NCI-H526 (cell line): ENCODE results near the gene NGEF.
"Not testable (repeated sequence)": the region's sequence is repeated elsewhere in the genome, so short reads cannot be mapped to it uniquely, and the experiment has no call there.

Source experiments
- DNase-seq, 2 experiments: peaks; one replicate each; lab custom pipeline; 2025; lab: John Stamatoyannopoulos, UW

Gene NGEF

DNA sequence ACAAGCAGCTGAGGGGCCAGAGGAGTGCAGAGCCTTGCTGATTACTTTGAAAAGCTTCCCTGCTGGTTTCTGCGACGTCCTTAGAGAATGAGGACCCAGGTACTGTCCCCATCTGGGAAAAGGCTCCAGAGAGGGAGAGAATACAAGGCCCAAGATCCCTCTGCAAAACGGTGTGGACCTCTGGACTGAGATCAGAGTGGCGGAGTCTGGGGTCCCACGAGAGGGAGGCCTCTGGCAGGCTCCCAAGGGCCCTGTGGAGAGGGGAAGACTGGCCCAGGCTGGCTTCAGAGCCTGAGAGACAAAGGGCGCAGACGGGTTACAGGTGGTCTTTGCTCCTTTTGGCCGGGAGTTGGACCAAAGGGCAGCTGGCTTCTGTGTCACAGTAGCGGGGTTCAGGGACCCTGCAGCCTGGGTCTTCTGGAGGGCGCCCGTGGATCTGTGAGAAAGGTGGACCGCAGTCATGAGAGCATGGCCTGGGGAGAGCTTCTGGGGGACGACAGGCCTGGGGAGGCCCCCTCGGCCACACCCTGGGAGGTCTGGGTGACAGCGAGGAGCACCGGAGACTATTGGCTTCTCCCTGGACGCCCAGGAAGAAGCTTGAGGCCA is 142.2 kb downstream of the NGEF start:
- DNase-seq, result no peak

GRCh38 chr2:232870018-232870765 is 142.9 kb downstream of the NGEF start, which contains the start of gene SNORC:
Gene SNORC (plus strand): TSS chr2:232870264. CDS start chr2:232870342, 78 bp downstream.
- DNase-seq, result no peak

DNA sequence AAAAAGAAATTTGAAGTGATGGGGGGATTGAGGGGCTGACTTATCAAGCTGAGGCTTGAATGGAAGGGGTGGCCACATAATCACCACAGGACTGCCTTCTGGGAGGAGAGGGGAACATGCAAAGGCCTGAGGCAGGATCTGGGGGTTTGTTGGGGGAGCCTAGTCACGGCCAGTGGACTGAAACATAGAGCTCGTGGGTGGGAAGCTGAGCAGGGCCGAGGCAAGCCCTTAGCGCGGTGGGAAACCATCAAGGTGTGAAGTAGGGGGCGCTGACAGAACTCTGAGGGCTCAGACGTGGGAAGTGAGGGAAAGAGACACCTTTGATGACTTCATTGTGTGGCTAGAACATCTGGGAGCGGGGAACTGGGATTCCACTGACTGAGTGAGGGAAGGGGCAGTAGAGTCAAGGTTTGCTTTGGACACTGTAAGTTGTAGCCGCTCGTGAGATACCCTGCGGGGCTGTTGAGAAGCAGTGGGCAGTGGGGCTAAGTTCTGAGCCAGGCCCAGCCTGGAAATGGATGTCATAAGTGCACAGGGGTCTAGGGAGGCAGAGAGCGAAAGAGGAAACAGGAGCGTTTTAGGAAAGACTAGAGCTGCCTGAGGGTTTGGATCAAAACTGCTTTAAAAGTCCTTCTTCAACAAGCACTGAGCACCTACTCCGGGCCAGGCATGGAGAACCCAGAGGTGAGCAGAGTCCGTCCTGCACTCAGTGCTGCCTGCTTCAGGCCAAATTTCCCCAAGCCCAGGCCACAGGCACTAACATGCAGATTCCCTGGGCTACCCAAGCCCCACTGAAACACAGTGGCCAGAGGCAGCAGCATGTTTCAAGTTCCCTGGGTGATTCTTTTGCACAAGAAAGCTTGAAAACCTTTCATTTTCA is 143.7 kb downstream of the NGEF start:
- no peak for DNase-seq

GRCh38 chr2:232866104-232866503 is 147.0 kb downstream of the NGEF start:
- no peak for DNase-seq

DNA sequence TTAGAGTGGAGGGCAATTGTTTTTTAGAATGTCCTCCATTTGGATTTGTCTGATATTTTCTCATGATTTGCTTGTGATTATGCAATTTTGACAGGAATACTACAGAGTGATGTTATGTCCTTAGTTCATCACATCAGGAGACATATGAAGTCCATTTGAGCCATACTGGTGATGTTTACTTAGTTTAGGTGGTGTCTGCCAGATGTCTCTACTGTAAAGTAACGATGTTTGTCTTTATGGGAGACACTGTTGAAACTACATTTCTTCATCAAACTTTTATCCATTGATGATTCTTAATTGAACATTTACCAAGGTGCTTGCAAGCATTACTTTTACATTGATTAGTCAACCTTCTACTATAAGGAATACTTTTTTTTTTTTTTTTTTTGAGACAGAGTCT is 147.9 kb downstream of the NGEF start:
- no peak for DNase-seq

DNA sequence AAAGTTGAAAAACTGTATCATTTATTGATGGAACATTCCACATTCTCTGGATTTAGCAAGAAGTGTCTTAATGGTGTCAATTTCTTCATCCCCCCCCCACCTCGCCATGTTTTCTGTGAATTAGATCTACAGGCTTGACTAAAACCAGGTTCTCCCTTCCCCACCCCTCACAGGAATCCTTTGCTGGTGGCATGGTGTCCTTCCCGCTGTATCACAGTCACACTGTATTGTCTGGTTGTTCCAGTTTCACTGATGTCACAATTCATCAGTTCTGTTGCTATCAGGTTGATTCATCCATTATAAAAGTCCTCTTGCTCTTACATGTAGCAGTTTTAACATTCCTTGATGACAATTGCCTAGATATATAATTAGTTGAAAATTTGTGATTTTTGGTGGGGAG is 149.1 kb downstream of the NGEF start:
- no peak for DNase-seq

DNA sequence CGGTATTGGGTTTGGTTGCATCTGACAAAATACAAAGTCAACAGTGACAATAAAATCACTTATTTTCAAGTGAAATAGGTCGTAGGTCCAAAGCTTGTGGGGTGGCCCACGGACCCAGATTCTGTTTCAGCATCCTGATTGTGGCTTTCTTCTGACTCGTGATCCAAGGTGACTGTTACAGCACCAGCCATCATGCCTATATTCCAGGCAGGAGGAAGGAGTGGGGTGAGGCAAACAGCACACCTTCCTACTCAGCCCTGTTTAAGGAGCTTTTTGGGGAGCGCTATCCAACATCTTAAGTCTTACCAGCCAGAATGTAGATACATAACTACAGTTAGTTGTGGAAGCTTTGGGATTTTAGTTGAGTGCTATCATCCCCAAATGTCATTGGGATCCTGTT is 151.7 kb downstream of the NGEF start:
- no peak for DNase-seq

- no peak for DNase-seq
Measured at GRCh38 chr2:232860593-232861241, 152.3 kb downstream of the NGEF start.

DNA sequence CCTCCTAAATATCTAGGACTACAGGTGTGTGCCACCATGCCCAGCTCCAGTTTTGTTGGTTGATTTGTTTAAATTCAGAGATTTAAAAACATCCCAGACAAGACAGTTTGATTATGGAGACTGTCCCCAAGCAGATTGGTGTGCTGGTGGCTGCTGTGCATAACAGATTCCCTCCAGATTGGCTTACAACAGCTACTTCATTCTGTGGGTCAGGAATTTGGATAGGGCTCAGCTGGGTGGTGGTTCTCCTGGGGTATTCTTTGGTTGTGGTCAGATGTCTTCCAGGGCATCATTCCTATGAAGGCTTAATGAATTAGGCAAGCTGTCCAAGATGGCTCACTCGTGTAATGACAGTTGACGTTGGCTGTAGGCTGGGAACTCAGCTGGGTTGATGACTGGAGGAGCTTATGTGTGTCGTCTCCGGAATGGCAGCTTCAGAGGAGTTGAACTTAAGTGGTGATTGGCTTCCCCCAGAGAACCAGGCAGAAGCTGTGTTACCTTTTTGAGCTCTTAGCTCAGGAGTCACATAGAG is 153.6 kb downstream of the NGEF start:
- no peak for DNase-seq

DNA sequence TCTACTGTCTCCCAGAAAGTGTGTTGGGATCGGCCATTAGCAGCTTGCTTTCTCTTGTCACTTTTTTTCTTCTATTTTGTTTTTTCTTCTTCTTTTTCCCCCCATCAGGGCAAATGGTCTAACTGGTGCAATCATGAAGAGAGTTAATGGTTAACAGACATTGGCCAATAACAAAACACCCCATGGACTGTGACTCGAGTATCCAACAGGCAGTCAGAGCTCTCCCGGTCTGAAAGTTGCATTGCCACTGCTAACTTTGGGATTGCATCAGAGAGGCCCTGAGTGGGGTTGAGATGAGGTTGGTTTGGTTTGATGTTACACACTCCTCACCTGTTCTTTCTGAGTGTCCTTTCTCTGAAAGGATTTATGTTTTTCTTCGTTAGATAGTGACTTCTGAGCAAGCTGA is 155.9 kb downstream of the NGEF start:
- DNase-seq, result no peak

- DNase-seq, result no peak
Measured at GRCh38 chr2:232854082-232854481, 159.0 kb downstream of the NGEF start.

- DNase-seq, result no peak
Measured at GRCh38 chr2:232852676-232853075, 160.4 kb downstream of the NGEF start.

GRCh38 chr2:232852081-232852480 is 161.0 kb downstream of the NGEF start:
- DNase-seq, result not testable (repeated sequence)

DNA sequence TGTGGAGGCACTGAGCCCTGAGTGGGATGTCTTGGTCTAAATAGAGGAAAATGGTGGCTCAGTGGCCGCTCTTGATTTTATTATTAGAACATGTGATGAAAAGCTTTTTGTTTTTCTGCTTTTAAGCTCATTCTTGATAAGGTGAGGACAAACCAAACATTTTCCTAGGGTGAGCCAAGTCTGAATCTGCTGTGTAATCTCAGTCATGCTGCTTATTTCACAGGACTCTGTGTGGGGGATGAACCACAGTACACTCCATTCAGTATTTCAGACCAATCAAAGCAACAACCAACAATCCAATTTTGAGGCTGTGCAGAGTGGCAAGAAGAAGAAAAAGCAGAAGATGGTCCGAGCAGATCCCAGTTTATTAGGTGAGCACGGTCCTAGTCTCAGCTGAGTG is 163.0 kb downstream of the NGEF start:
- no peak for DNase-seq

- DNase-seq, result no peak
Measured at GRCh38 chr2:232846055-232846454, 167.0 kb downstream of the NGEF start.

- DNase-seq, result peak in 1 of 2 experiments; percentile 3
Measured at GRCh38 chr2:232843834-232844233, 169.2 kb downstream of the NGEF start.

DNA sequence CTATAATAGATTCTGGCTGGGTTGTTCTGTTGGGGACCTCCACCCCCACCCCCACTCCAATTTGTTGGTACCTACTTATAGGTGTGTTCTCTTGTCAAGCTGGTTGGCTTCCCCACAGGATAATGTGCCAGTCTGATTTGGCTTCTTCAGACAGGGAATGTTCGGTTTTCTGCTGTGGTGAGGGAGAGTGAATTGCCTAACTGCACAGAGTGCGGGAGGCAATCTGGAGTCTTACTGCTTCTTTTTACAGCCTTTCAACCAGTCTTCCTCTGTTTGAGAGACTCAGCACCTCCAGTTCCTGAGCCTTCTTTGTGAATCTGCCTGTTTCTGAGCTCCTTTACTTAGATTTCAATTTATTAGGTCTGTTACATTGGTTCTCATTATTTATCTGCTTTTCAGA is 170.4 kb downstream of the NGEF start:
- DNase-seq, result no peak

GRCh38 chr2:232839411-232840079 is 173.5 kb downstream of the NGEF start:
- DNase-seq, result no peak

GRCh38 chr2:232838406-232838874 is 174.6 kb downstream of the NGEF start:
- DNase-seq, result no peak

DNA sequence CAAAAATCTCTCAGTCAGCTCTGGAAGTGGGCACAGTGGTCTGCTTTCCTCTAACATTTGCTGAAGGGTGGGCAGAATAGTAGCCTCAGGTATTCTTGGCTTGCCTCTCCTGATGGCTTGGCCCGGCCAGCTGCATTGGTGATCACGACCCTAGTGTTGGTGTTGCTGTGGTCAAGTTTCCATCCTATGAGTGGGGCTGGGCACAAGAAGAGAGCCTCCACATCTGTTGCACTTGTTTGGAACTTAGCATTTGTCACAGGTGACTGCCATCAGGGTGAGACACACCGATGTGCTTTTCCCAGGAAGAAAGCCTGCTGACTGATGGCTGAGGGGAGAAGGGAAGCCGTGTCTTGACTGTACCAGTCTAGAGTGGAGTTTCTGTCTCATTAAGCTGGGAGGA is 176.1 kb downstream of the NGEF start:
- DNase-seq, result no peak

DNA sequence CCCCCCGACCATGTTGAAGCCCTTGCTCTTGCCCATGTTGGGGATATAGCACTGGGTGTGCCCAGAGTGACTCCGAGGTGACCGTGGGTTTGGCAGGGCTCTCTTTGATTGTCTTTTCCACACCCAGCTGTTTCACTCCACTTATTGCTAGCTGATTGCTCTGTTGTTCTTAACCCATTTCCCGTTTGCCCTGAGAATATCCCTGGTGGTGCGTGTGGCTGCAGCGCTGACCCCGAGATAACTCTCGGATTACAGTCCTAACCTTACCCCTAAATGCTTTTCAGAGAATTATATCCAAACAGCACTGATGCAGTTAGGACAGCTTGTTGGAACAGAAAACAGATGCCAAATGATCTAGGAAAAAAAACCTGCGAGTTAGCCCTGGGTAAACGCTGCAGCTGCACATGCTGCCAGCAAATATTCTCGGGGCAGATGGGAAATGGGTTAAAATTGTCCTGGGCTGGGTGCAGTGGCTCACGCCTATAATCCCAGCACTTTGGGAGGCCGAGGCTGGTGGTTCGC is 177.3 kb downstream of the NGEF start:
- DNase-seq, result no peak
